Measurements from ENCODE around the gene DHX30.
"Not testable (repeated sequence)": the region's sequence is repeated elsewhere in the genome, so short reads cannot be mapped to it uniquely, and the experiment has no call there.

The DHX30 gene

DNA sequence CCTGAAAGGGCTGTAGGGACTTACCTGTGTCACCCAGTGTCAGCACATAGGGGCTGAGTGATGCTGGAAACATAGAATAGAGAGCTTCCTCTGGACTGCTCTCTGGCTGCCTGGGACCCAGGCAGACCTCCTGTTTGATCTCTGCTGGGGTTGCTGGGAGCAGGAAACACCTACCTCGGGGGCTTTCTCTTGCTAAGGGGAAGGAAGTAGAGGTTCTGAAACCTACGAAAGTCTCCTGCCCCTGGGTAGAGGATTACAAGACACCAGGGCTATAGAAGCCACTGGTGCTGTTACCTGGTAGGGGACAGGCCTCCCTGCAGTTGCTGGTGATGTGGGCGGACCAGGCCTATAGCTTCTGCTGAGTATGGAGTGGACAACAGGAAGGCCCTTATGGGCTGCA is 81.7 kb downstream of the DHX30 start:
- Histone ChIP-seq H3K27ac (no peak overlapping the region), H3K36me3 (peaks cover 5% of the 10 kb centered on the region)

DNA sequence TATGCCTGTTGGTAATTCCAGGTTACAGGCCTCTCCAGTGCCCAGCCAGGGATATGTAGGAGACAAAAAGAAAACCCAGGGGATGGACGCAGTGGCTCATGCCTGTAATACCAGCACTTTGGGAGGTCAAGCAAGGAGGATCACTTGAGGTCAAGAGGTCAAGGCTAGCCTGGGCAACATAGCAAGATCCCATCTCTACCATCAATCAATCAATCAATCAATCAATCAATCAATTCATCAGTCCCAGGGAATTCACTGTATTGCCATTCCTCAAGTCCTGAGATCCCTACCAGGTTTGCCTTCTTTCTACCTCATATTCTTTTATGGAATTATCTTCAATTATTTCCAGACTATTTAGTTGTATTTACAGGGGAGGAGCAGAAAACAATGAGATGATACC is 82.2 kb downstream of the DHX30 start:
- H3K27me3 ChIP-seq: no peaks in the 10 kb centered on the region
- TF ChIP-seq, protein P1, sequence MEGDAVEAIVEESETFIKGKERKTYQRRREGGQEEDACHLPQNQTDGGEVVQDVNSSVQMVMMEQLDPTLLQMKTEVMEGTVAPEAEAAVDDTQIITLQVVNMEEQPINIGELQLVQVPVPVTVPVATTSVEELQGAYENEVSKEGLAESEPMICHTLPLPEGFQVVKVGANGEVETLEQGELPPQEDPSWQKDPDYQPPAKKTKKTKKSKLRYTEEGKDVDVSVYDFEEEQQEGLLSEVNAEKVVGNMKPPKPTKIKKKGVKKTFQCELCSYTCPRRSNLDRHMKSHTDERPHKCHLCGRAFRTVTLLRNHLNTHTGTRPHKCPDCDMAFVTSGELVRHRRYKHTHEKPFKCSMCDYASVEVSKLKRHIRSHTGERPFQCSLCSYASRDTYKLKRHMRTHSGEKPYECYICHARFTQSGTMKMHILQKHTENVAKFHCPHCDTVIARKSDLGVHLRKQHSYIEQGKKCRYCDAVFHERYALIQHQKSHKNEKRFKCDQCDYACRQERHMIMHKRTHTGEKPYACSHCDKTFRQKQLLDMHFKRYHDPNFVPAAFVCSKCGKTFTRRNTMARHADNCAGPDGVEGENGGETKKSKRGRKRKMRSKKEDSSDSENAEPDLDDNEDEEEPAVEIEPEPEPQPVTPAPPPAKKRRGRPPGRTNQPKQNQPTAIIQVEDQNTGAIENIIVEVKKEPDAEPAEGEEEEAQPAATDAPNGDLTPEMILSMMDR (IDR thresholded peaks at IDR 0.05): no peak
- H3K4me3 ChIP-seq (ENCODE audit: low read depth in 1 of 2, low read length in 1 of 2): no peak overlapping the region
- H3K27ac ChIP-seq: no peak overlapping the region
- no peaks in the 10 kb centered on the region for H3K4me1 ChIP-seq (ENCODE audit: control insufficient read depth in 1 of 2, insufficient read depth in 1 of 2, low read depth in 1 of 2, low read length in 1 of 2)
- peaks cover 5% of the 10 kb centered on the region for H3K36me3 ChIP-seq
- H3K9me3 ChIP-seq: no peaks in the 10 kb centered on the region

More for the DNA sequence above, 81.7 kb downstream of the DHX30 start:
- H3K9me3 ChIP-seq: no peaks in the 10 kb centered on the region
- no peak overlapping the region for H3K4me3 ChIP-seq (ENCODE audit: low read depth in 1 of 2, low read length in 1 of 2)
- no peaks in the 10 kb centered on the region for H3K27me3 ChIP-seq
- TF ChIP-seq, protein P1 (IDR thresholded peaks at IDR 0.05): no peak
- H3K4me1 ChIP-seq (ENCODE audit: control insufficient read depth in 1 of 2, insufficient read depth in 1 of 2, low read depth in 1 of 2, low read length in 1 of 2): no peaks in the 10 kb centered on the region

DNA sequence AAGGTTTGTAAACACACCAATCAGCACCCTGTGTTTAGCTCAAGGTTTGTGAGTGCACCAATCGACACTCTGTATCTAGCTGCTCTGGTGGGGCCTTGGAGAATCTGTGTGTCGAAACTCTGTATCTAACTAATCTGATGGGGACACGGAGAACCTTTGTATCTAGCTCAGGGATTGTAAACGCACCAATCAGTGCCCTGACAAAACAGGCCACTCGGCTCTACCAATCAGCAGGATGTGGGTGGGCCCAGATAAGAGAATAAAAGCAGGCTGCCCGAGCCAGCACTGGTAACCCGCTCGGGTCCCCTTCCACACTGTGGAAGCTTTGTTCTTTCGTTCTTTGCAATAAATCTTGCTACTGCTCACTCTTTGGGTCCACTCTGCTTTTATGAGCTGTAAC is 85.1 kb downstream of the DHX30 start:
- not testable (repeated sequence) for H3K27ac ChIP-seq; H3K4me3 ChIP-seq (ENCODE audit: low read depth in 1 of 2, low read length in 1 of 2); H3K9me3 ChIP-seq; H3K27me3 ChIP-seq; H3K4me1 ChIP-seq (ENCODE audit: control insufficient read depth in 1 of 2, insufficient read depth in 1 of 2, low read depth in 1 of 2, low read length in 1 of 2)
- peaks cover 19% of the 10 kb centered on the region for H3K36me3 ChIP-seq

DNA sequence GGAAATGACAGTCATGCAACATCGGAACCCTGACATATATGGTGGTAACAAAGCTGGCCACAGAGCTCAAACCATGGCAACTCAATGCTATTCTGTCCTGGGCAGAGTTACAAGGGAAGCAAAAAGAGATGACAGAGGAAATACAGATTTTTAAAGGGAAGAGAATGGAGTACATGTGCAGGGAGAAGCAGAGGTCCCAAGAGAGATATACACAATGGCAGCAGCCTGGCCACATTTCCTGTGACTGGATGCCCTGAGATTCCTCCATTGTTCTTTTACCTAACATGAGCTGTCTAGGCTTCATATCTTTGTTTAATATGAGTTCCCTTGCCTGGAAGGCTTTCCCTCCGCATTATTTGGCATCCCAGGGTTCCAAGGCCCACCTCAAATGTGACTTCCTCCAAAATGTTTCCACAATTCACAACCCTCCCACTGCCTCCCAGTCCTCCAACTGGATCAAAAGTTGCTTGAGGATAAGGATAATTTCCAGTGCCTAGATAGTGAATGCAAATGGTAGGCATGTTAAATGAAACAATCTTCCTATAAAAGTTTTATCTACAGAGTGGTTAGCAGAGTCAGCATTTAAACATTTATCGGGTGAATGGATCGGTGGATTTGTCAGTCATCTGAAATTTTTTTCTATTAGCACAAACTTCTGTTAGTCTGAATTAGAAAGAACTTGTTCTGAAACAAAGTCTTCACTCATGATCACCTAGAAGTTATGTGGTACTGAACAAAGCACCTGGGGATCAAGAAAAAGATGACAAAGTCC is 86.2 kb downstream of the DHX30 start:
- H3K4me3 ChIP-seq (ENCODE audit: low read depth in 1 of 2, low read length in 1 of 2): no peak overlapping the region
- no peak overlapping the region for H3K27ac ChIP-seq
- peaks cover 19% of the 10 kb centered on the region for H3K36me3 ChIP-seq
- H3K4me1 ChIP-seq (ENCODE audit: control insufficient read depth in 1 of 2, insufficient read depth in 1 of 2, low read depth in 1 of 2, low read length in 1 of 2): no peaks in the 10 kb centered on the region
- no peaks in the 10 kb centered on the region for H3K9me3 ChIP-seq
- TF ChIP-seq, protein P1 (IDR thresholded peaks at IDR 0.05): no peak
- no peaks in the 10 kb centered on the region for H3K27me3 ChIP-seq

DNA sequence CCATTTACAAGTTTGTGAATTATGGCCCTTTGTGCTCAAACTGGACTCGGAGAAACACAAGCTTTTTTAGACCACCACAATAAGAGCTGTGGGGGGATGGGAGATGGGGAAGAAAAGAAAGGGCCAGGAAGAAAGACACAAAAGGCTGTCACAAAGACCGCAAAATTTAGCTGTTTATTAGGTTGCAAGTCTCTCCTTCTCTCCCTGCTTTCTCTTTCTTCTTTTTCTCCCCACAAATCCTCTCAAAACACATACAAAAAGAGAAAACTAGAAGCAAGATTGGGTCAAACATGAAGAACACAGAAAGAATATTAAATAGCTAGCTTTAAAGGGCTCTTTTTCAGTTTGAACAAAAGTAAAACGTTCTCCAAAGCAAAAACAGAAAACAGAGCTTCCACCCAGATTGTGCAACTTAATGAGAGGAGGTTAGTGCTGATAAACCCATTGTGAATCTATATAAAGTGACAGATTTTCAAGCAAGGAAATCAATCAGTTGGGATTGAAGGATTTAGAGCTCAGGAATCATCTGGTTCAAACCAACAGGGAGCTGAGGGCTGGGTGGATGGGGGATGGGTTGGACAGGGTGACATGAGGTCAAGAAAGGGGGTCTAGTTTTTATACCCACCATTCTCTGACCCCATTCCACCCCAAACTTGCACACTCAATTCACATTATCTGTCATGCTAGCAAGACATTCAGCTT is 87.3 kb downstream of the DHX30 start:
- no peaks in the 10 kb centered on the region for H3K9me3 ChIP-seq
- peaks cover 19% of the 10 kb centered on the region for H3K36me3 ChIP-seq
- TF ChIP-seq, protein P1 (IDR thresholded peaks at IDR 0.05): no peak
- no peaks in the 10 kb centered on the region for H3K27me3 ChIP-seq
- no peak overlapping the region for H3K27ac ChIP-seq
- H3K4me1 ChIP-seq (ENCODE audit: control insufficient read depth in 1 of 2, insufficient read depth in 1 of 2, low read depth in 1 of 2, low read length in 1 of 2): no peaks in the 10 kb centered on the region
- no peak overlapping the region for H3K4me3 ChIP-seq (ENCODE audit: low read depth in 1 of 2, low read length in 1 of 2)
